Tibial nerve (tissue), 4 donors: ENCODE measurements around the gene VDAC1.

ENCODE experiments used
- CTCF ChIP-seq, 5 experiments: fragments of 200-600 bp in 3 of 5; fragments of 450-650 bp in 2 of 5; sonication (generic) in 3 of 5; IDR thresholded peaks; one replicate each; pipeline ENCODE4 v1.5.1; 2016 to 2019; ENCODE audit warnings: antibody characterized with exemption in 5 of 5, mild to moderate bottlenecking in 3 of 5, moderate library complexity in 2 of 5
- EP300 ChIP-seq, 2 donors: sonication (generic); formaldehyde crosslinking; IDR thresholded peaks; one replicate each; pipeline ENCODE4 v1.6.1; 2017; ENCODE audit warnings: antibody characterized with exemption in 2 of 2, mild to moderate bottlenecking in 1 of 2
- POLR2A ChIP-seq, 2 donors: fragments of 450-650 bp; IDR thresholded peaks; one replicate each; pipeline ENCODE4 v1.6.1; 2017; ENCODE audit warnings: antibody characterized with exemption in 2 of 2, mild to moderate bottlenecking in 2 of 2, moderate library complexity in 2 of 2

GRCh38 chr5:133995883-133996563, 8.8 kb downstream of the VDAC1 start:
- TF ChIP-seq POLR2A (IDR thresholded peaks at IDR 0.05), result no peak
- no peak for TF ChIP-seq CTCF (IDR thresholded peaks at IDR 0.05)
- no peak for TF ChIP-seq EP300 (IDR thresholded peaks at IDR 0.05)
